NCI-H2171 (cell line): ENCODE data around the gene MSI2.
"Not testable (repeated sequence)": the region's sequence is repeated elsewhere in the genome, so short reads cannot be mapped to it uniquely, and the experiment has no call there.

Experiments used
- DNase-seq: peaks from one replicate; lab custom pipeline; 2025; lab: John Stamatoyannopoulos, UW

MSI2 gene

DNA sequence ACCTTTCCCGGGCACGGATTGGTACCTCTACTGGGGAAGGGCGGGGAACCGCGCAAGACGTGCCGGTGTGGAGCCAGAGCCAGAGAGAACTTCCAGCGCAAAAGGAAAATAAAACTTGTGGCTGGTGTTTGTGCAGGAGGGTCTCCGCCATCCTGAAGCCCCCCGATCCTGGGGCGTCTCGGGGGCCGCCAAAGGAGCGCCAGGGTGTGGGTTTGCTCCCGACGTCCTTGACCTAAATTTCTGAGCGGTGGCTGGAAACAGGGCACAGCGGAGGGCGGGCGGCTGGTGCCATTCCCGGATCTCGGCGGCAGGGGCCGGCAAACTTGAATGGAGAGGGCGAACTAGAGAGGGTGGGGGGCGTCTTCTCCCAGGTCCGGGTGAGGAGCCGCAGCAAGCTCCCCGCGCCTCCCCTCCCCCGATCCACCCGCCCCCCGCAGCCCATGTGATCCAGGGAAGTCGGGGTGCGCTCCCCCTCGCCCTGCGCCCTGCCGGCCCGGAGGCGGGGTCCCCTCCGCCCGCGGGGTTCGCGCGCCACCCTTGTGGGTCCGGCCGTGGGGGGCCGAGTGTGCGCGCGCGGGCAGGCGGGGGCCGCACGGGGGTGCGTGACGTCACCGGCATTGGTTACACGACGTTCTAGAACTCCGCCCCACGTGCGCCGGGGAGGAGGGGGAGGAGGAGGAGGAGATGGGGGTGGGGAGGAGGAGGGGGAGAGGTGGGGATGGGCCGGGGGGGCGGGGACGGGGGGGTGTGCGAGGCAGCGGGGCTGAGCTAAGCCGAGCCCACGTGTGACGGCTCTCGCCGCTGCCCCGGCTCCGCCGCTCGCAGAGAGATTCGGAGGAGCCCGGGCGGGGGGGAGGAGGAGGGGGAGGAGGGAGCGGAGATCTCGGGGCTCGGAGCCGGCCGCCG is at the start of gene MSI2:
Gene MSI2, plus strand, starts transcription at position 748 of the 906 bp plus-strand sequence. CDS start 220 bp downstream, outside the sequence.
- DNase-seq: peak; percentile 87

DNA sequence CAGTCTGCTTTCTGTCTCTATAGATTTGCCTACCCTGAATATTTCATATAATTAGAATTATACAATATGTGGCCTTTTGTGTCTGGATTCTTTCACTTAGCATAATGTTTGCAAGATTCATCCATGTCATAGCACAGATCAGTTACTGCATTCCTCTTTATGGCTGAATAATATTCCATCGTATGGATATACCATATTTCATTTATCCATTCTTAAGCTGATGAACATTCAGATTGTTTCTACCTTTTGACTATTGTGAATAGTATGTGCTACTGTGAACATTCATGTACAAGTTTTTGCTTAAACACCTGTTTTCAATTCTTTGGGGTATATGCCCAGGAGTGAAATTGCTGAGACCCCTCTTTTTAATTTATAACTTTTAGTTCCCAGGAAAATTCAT is 49.4 kb upstream of the MSI2 start:
- no peak for DNase-seq

DNA sequence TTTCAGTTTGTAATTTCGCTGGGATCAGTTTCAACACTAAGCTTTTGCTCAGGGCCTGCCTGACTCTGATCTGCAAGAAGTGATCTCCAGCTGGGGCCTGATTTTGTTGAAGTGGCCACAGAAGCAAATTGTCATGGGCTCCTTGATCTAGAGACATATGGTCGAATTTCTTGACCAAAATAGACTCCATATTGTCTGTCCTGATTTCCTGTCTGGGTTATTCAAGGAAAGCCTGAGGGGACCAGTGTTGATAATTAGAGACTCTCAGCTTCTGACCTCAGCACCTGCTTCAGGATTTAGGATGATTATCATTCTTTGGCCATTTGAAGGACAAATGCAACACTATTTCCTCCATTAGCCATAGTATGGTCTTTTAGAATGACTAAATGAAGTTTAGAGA is 48.9 kb upstream of the MSI2 start:
- DNase-seq: no peak

DNA sequence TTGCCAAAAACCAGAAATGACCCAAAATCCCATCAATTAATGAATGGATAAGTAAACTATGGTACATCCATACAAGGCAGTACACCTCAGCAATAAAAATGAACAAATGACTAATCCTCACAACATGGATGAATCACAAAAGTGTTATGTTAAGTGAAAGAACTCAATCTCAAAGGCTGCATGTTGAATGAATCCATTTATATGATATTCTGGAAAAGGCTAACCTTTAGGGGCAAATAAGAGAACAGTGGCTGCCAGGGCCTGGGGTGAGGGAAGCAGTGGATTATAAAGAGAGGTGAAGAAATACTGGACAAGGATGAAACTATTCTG is 46.1 kb upstream of the MSI2 start:
- no peak for DNase-seq

DNA sequence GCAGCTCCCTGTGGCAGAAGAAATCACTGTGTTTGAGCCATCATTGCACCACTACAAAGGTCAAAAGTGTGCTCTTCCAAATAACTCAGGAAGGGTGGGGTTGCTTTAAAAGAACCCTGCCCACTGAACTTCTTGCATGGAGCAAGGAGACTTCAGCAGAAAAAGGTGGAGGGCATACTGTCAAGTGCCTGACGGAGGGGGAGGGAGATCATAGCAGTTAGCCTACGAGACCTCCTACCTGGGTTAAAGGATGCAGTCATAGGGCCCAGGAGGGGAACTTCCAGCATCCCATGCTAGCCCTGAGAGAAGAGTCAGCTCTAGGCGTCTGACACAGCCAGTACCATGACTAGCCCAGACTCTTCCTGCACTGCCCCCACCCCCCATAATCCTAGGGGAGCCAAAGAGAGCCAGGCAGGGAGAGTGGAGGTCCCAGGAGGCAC is 45.3 kb upstream of the MSI2 start:
- no peak for DNase-seq

DNA sequence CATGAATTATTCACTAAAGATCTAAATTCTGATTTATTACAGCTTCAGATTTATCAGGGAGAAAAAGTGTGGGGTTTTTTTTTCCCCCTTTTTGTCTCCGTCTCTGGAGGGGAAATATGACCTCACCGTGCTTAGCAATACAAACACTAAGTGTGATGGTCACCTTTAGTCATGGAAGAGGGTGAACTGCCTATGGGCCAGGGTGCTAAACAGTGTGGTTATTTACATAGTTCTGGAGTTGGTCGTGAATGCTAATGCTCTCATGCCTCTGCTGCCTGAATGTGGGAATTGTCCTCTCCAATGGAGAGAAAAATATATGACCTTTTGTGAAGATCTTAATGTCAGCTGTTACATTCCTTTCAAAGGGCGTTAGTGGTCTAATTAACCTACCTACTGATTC is 44.8 kb upstream of the MSI2 start:
- DNase-seq: no peak

DNA sequence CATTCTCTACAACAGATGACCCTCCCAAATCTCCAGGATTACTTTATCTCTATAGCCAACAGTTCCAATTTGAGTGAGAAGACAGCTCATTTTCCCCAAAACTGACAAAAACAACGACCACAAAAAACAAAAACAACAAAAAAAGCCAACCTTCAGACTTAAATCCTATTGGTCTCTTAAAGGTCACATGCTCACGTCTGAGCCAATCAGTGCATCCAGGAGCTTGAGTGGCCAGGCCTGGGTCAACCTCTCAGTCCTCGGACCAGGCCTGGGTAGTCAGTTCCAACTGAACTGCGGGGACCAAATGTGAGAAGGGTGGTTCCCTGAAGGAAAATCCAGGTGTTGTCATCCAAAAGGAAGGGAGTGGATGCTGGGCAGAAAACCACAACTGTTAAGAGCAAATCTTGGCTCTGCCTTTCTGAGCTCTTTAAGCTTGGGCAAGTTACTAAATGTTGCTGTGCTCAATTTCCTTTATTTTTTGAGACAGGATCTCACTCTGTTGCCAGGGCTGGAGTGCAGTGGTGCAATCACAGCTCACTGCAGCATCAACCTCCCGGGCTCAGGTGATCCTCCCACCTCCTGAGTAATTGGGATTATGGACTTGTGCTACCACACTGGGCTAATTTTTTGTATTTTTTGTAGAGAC is 43.0 kb upstream of the MSI2 start:
- no peak for DNase-seq

DNA sequence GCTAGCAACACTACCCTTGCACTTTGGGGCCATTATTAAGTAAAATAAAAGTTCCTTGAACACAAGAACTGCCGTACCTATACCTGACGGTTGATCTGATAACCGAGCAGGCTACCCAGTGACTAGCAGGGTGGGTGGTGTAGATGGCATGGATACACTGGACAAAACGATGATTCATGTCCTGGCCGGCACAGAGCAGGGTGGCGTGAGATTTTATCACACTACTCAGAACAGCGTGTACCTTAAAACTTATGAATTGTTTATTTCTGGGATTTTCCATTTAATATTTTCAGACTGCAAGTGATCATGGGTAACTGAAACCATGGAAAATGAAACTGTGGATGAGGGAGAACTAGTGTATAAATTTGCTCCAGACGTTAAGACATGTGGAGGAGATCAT is 41.0 kb upstream of the MSI2 start:
- no peak for DNase-seq

DNA sequence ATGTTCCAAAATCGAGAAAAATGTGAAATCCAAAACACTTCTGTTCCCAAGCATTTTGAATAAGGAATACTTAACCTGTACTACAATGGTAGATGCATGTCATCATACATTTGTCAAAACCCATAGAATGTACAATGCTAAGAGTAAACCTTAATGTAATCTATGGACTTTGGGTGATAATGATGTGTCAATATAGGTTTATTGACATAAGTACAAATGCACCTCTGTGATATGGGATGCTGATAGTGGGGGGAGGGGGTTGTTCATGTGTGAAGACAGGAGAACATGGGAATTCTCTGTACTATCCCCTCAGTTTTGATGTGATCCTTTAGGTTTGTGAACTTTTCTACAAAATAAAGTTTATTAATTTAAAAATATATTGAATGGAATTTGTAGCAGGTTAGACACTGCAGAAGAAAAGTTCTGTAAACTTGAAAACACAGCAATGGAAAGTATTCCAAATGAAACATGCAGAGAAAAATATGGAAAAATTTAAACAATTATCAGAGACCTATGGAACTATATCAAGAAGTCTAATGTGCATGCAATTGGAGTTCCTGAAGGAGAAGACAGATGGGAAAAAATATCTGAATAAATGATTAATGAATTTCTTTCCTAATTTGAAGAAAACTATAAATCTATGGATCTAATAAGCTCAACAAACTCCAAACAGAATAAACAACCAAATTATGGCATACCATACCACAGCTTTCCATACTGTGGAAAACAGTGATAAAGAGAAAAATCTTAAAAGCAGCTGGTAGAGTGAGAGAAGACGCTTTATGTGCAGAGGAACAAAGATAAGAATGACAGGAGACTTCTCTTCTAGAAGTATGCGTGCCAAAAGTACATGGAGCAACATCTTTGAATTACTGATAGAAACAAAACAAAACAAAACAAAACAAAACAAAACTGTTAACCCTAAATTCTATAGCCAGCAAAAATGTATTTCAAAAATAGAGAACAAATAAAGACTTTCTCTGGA is 34.7 kb upstream of the MSI2 start:
- DNase-seq: no peak

DNA sequence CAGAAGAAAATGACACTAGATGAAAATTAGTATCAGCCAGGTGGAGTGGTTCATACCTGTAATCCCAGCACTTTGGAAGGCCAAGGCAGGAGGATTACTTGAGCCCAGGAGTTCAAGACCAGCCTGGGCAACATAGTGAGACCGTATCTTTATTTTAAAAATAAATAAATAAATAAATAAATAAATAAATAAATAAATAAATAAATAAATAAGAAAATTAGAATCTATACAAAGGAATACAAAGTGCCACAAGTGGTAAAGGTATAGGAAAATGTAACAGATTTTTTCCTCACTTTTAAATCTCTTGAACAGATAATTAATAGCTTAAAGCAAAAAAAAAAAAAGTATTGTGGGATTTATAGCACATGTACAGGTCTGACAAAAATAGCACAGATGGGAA is 33.9 kb upstream of the MSI2 start:
- DNase-seq: not testable (repeated sequence)

DNA sequence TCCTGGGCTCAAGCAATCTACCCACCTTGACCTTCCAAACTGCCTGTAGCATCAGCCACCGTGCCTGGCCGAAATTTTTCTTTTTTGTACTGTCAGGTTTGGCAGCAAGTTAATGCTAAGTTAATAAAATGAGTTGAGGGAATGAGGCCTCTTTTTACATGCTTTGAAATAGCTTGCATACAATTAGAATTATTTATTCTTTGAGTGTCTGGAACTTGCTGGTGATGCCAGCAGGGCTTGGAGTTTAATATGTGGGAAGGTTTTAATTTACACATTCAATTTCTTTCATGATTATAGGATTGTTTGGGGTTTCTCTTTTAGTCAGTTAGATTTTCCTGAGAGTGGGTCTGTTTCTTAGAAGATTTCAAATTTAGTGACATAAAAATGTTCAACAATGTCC is 31.2 kb upstream of the MSI2 start:
- no peak for DNase-seq

DNA sequence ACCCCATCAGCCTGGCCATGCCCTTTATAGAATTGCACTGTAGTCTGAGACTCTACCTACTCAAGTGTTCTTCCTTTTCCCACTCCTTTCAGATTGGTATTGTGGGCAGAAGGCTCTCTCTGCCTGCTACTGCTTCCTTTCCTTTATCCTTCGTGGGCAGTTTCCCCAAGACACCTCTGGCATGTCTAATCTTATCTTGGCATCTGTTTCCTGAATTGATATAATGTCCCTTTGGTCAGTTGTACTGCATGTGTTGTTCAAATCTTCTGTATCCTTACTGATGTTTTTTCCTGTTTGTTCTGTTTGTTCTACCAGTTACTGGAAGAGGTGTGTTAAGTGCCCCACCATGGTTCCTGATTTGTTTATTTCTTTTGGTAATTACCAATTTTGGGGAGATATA is 29.5 kb upstream of the MSI2 start:
- DNase-seq: no peak

DNA sequence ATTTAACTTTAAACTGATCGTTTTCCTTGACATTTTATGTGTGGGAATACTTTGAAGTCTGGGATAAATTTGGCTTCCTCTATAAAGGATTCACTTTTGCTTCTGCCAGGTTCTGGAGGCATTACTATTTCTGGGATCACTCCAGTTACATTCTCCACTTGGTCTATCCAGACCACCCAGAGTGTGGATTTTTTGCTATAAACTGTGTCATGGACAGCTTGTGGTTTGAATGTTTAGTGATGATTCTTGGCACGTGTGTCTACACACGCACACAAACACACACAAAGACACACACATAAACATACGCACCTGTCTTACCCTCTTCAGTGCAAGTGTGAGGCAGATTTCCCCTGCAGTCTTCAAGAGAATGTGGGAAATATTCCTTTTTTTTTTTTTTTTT is 27.4 kb upstream of the MSI2 start:
- DNase-seq: no peak

DNA sequence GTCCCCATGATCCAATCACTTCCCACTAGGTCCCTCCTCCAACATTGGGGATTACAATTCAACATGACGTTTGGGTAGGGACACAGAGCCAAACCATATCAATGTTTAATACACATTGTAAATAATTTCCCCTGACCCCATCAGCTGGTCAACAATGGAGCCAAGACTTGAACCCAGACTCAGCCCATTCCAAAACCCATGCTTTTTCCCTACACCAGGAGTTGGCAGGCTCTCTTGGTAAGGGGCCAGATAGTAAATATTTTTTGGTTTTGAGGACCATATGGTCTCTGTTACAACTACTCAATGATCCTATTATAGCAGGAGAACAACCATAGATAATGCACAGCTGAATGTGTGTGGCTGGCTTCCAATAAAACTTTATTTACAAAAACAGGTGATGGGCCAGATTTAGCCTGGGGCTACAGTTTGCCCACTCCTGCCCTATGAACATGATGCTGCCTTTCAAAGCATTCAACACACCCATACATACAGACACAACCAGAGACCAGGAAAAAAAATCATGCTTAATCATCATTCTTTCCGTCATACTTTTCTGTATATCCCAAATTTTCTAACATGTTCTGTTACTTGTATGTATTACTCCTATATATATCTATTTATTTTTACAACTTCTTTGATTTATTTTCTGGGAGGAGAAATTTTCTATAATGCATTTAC is 22.1 kb upstream of the MSI2 start:
- DNase-seq: peak; percentile 23

DNA sequence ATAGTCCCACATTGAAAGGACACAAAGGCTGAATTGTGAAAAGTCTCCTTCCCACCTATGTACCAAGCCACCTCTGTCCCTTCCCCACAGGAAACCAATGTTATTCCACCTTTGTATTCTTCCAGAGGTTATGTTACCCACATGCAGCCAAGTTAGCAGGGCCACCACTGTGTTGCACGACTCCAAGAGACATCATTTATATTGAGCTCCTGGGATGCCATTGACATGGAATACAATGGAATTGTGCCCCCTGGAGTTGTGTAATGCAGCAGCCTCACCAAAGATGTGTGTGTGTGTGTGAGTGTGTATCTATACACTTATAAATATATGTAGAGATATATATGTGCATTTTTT is 21.6 kb upstream of the MSI2 start:
- DNase-seq: no peak

DNA sequence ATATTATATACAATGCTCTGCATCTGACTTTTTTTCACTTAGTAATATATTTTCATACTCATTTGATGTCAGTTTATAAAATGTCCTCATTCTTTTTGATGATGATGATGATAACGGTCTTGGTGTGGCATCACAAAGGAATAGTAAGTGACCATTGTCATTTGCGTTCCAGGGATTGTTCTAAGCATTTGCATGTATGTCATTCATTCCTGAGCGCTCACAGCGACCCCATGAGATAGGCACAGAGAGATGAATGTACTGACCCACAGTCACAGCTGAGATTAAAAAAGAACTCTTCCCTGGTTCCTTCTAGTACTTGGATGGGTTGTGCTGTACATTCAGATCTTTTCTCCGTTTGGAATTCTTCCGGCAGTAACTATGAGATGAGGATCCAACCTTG is 21.2 kb upstream of the MSI2 start:
- DNase-seq: no peak

DNA sequence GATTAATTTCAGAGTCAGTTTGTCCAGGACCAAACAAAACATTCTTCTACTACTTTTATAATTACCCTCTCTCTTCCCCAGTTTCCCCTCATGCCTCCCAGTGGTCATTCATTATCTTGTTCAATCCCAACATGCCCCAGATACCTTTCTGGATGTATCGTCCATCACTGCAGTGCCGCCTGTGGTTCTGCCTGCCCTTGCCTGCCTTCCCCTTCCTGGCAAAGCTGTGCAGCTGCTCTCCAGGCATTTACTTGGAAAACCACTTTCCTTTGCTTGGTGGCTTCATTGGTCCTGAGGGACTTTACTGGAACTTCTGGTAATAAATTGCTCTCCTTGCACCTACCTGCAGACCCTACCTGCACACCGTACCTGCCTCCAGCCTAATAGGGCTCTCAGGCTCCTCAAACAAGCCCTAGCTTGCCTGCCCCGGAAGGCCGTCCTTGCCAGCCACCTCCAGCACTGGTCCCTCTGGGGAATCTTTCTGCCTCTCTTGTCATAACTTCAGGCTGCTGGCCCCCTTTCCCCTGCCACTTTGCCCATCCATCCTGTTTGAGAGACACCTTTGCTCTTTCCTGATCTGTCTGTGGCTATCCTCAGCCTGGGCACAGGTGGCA is 19.5 kb upstream of the MSI2 start:
- DNase-seq: peak; percentile 12

DNA sequence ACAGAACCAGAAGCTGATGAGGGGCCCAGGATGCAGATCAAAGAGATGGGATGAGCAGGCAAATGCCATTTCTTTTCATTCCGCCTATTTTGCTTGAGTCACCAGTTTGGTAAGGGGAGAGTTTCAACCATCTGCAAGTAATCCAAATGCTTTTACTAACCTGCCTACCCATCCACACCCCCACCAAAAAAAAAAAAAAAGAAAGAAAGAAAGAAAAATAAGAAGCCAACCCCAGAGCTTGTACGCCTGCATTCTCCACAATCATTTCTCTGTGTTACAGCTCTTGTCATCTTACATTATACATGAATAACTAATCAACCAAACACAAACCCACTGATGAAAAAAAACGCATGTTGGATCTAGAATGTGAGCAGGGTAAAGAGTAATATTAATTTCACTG is 15.7 kb upstream of the MSI2 start:
- no peak for DNase-seq

DNA sequence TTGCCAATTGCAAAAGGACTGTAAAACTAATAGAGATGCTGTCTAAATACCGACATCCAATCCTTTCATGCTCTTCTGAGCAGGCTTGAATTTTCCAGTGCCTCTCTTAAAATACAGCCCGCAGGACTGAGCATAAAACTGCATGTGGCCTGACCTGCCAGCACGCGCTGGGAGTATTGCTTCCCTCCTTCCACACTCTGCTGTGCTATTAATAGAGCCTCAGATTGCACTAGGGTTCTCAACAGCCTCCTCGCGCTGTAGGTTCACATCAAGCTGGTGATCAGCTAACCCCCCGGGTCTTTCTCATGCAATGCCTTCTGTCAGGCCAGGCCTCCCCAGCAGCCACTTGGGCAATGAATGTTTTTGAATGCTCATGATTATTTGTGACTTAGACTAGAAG is 14.2 kb upstream of the MSI2 start:
- peak; percentile 39 for DNase-seq

DNA sequence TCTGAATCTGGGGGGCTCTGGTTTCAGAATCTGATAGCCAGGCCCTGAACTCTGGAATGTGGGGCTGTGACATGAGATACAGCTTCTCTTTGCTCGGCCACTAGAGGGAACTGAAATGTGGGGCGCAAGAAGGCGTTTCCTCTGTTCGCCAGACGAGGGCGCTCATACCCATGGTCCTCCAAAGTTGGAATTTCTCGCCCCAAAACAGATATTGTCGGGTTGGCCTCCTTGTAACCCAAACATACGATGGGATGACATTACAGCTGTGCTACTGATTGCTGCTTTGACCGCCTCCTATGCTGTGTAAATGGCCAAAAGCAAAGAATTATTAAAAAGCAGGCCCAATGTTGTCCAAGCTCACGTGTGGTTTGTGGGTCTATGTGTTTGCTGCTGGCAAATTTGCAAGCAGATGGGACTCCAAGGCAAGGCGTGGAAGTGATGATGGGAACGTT is 13.1 kb upstream of the MSI2 start:
- DNase-seq: peak; percentile 10

DNA sequence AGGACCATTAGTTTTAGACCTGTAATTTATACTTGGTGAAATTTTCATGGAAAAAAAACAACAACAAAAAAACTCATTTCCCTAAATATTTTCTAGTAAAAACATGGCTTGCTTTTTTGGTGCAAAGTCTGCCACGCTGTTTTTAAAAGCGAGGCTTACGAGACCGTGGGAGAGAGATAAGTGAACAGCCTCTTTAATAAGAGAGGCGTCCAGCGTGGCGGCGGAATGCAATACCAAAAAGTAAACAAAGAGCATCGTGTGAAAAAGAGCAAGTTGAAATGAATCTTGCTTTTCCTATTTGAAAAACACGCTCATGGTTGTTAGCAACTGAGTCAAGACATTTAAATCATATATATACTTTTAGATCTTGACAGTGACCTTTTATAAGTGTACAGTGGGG is 10.5 kb upstream of the MSI2 start:
- no peak for DNase-seq
